ENCODE measurements around the gene MYO1F.
"Not testable (repeated sequence)": the region's sequence is repeated elsewhere in the genome, so short reads cannot be mapped to it uniquely, and the experiment has no call there.

MYO1F gene

DNA sequence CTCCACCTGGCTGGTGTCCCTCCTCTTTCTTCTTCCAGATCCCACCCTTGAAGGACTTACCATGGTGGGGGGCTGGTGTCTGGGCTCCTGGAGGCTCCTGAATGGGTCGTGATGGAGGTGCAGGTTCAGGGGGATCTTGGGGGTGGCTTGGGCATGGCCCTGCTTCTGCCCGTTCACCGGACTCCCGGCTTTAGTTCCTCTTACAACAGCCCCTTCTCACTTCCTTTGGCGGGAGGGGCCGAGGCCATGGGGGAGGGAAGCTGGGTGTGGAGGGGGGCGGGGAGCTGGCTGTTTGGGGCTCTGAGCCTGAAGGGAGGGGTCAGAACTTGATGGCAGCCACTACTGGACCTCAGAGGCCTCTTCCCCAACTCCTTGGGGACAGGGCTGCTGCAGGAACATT, at the start of gene MYO1F:
TSS of gene MYO1F (minus strand) at position 196 of the 400 bp plus-strand sequence. CDS start at position 63, 133 bp downstream.
- DNase-seq: no peak

DNA sequence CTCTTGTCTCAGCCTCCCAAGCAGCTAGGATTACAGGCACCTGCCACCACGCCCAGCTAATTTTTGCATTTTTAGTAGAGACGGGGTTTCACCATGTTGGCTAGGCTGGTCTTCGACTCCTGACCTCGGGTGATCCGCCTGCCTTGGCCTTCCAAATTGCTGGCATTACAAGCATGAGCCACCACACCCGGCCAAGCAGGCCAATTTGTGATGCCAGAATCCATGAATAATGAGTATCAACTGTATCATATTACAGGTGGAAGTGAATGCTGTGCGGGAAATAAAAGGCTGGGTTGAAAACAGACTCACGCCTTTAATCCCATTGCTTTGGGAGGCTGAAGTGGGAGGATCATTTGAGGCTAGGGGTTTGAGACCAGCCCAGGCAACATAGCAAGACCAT, 49.6 kb upstream of the MYO1F start:
- no peak for DNase-seq

DNA sequence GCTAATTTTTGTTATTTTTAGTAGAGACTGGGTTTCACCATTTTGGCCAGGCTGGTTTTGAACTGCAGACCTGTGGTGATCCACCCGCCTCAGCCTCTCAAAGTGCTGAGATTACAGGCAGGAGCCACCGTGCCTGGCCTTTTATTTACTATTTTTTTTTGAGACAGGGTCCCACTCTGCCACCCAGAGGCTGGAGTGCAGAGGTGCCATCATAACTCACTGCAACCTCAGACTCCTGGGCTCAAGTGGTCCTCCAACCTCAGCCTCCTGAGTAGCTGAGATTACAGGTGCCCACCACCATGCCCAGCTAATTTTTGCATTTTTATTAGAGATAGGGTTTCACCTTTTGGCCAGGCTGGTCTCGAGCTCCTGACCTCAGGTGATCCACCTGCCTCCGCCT, 45.6 kb upstream of the MYO1F start:
- not testable (repeated sequence) for DNase-seq

DNA sequence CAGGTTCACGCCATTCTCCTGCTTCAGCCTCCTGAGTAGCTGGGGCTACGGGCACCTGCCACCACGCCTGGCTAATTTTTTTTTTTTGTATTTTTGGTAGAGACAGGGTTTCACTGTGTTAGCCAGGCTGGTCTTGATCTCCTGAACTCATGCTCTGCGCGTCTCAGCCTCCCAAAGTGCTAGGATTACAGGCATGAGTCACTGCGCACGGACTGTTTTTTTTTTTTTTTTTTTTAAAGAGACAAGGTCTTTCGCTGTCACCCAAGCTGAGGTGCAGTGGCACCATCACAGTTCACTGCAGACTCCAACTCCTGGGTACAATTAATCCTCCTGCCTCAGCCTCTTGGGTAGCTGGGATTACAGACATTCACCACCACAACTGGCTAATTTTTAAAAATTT, 41.5 kb upstream of the MYO1F start:
- DNase-seq: no peak

DNA sequence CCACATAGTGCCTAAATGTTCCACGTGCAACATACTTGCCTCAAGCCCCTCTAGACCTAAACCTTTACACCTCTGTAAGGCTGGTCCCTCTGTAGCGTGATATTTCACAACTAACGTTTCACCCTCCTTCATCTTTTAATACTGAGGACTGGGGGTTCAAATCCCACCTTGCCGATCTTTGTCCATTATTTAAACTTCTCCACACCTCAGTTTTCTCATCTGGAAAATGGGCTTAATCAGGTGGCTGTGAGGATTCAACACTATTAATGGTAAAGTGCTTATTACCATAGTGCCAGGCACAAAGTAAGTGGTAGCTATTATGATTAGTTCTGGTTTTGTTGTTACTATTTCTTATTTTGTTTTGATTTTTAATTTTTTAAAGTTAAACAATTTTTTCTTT, 40.7 kb upstream of the MYO1F start:
- no peak for DNase-seq

DNA sequence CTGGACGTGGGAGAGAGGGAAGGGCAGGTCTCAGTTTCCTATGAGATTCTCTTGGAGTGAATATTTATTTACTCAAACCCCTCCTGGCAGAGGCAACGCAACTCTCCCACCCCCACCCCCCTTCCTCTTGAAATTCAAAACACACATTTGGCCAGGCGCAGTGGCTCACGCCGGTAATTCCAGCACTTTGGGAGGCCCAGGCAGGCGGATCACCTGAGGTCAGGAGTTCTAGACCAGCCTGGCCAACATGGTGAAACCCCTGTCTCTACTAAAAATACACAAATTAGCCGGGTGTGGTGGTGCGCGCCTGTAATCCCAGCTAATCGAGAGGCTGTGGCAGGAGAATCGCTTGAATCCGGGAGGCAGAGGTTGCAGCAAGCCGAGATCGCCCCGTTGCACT, 40.1 kb upstream of the MYO1F start:
- DNase-seq: not testable (repeated sequence)

DNA sequence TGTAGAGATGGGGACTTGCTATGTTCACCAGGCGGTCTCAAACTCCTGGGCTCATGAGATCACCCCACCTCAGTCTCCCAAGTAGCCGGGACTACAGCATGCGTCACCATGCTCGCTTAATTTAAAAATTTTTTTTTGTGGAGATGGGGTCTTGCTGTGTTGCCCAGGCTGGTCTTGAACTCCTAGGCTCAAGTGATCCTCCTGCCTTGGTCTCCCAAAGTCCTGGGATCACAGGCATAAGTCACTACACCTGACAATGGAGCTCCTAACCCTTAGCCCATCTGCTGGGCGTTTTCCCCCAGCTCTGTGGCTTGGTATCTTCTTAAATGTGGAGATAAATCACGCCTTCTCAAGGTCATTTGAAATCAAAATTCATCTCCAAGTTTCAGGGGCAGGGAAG, 39.6 kb upstream of the MYO1F start:
- DNase-seq: no peak

DNA sequence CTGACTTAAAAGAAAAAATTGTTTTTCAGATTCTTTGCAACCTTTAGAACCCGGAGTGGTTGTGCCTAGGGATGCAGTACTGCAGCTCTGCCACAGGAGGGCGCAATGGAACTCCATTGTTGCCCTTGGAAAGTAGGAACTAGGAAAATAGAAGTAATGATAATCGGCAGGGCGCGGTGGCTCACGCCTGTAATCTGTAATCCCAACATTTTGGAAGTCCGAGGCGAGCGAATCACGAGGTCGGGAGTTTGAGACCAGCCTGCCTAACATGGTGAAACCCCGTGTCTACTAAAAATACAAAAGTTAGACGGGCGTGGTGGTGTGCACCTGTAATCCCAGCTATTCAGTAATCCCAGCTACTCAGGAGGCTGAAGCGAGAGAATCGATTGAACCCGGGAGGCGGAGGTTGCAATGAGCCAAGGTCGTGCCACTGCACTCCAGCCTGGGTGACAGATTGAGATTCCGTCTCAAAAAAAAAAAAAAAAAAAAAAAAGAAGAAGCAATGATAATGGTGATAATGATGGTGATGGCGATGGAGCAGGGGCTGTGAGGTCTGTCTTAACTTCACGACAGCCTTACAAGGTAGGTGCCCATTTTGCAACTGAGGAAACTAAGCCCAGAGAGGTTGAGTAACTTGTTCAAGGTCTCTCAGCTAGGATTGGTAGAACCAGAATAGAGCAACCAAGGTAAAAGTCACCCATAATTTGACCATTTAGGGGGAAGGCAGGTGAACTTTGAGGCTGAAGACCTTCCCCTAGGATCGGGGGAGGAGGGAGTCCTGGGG, 38.8 kb upstream of the MYO1F start:
- DNase-seq: peak; percentile 47

DNA sequence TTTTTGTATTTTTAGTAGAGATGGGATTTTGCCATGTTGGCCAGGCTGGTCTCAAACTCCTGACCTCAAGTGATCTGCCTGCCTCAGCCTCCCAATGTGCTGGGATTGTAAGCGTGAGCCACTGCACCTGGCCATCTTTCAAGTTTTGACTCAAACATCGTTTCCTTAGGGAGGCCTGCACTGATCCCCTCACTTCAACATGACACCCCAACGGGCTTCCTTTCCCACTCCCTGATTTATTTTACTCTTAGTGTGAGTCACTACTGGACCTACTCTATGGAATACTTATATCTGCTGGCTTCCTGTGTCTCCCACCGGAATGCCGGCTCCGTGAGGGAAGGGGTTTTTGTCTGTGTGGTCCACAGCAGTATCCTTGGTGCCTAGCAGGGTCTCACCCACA, 37.8 kb upstream of the MYO1F start:
- DNase-seq: no peak

DNA sequence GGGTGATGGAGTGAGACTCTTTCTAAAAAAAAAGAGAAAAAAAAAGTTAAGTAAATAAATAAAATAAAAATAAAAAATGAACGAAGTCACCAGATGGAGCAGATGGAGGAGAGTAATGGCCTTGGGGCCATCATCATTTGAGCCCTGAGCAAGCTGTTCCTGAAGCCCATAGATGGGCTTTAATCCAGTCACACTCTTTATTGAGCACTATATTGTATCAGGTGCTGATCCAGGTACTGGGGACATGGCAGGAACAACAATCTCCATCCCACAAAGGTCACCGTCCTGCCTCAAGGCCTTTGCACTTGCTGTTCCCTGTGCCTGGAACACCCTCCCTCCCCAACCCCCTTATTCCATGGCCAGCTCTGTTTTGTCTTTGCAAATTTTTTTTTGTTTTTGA, 37.2 kb upstream of the MYO1F start:
- DNase-seq: no peak

DNA sequence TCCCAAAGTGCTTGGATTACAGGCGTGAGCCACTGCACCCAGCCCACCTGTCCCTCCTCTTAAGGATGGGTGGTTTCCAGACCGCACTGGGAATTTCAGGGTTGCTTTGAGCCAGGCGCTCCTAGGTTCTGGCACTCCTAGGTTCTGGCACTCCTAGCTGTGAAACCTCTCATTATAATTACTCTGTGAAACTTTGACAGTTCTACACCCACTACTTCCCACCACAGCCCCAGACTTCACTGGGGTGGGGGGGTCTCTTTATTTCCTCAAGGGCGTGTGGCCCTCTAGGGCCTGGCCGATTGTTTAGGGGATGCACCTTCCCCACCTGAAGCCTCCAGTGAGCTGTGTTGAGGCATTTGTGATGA, 35.5 kb upstream of the MYO1F start:
- DNase-seq: no peak

DNA sequence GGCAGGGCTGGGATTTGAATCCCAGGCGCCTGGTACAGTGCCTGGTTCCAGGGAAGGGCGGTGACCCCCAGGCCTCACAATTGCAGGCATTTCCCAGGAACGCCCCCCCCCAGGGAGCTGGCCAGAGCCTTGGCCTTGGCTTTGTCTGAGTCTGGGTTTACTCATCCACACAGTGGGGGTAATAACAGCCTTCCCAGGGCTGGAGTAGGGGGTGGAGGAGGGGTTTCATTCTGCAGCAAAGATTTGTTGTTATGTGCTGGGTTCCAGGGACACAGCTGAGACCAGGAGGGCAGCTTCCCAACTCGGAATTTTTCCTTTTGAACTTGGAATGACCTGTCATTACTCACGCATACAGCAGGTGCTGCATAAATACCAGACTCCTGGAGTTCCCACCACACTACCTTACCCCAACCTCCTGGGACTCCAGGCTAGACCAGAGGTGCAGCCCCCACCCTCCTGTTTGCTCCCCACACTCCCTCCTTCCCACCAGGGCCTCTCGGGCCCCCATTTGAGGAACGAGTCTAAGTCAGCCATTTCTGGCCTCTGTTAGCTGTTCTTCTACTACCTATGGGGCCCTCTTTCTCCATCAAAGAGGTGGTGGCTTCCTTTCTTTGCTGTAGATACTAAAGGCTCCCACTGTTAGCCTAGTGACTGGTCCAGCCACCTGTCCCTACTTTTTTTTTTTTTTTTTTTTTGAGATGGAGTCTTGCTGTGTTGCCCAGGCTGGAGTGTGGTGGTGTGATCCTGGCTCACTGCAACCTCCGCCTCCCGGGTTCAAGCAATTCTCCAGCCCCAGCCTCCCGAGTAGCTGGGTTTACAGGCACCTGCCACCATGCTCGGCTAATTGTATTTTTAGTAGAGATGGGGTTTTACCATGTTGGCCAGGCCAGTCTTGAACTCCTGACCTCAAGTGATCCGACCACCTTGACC, 34.9 kb upstream of the MYO1F start:
- no peak for DNase-seq

DNA sequence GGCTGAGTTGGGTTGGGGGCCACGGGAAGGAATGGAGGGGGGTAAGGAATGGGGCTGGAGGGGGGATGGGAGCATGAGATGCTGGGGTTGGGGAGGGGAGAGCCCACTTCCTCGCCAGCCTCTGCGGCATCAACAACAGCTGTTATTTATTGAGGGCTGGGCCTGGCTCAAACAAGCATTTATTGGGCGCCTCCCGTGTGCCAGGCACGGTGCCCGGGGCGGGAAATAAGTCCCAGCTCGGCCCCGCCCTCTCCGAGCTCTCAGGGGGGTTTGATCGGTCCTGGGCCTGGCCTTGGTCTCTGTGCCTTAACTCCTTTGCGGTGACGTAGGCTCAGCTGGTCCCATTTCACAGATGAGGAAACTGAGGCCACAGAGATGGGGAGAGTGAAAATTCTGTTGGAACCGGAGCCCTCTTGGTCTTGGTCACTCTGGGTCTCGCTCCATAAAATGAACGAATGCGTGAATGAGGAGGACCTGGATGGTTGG, 34.2 kb upstream of the MYO1F start:
- no peak for DNase-seq

DNA sequence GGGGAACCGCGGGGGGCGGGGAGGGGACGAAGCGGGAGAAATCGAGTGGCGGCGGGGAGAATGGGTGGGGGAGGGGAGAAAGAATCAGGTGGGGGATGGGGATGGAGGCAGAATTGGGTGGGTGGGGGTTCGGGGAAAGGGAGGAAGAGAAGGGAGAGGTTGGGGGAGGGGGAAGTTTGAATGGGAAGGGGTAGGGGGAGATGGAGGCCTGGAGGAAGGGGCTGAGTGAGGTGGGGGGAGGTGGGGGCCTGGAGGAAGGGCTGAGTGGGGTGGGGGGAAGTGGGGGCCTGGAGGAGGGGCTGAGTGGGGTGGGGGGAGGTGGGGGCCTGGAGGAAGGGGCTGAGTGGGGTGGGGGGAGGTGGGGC, 33.7 kb upstream of the MYO1F start:
- no peak for DNase-seq

DNA sequence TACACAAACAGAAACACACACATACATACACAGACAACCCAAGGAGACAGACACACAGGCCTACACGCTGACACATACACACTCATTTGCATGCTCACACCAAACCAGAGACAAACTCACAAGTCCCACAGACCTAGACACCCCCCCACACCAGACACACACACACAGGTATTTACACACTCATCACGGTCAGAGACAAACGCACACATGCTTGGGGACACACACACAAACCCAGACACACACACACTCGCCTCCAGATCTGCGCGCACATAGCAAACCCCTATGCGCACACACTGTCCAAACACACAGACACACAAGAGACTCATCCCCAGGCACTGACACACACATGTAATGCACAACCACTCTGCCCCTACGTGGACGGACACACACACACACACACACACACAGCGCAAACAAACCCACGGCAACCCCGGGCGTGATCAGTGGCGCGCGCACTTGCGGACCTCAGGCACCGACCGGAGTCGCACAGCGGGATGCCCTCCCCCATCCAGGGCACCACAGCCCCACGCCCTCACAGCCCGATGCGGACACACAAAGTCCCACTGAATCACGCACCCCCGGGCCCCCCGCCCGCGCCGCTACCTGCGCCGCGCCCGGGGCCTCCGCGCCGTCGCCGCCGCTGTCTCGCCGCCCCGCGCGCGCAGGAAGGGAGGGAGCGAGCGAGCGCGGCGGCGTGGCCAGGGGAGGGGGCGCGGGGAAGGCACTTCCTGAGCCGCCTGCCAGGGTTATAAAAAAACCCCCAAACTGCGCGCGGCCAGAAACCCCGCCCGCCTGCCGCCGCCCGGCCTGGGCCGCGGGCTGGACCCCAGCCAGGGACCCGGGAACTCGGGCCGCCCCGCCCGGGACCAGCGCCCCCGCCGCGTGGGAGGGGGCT, 33.0 kb upstream of the MYO1F start, which contains the start of gene ADAMTS10:
TSS of gene ADAMTS10 (minus strand) at position 675 of the 895 bp plus-strand sequence. CDS start 5,005 bp downstream, outside the sequence.
- no peak for DNase-seq

DNA sequence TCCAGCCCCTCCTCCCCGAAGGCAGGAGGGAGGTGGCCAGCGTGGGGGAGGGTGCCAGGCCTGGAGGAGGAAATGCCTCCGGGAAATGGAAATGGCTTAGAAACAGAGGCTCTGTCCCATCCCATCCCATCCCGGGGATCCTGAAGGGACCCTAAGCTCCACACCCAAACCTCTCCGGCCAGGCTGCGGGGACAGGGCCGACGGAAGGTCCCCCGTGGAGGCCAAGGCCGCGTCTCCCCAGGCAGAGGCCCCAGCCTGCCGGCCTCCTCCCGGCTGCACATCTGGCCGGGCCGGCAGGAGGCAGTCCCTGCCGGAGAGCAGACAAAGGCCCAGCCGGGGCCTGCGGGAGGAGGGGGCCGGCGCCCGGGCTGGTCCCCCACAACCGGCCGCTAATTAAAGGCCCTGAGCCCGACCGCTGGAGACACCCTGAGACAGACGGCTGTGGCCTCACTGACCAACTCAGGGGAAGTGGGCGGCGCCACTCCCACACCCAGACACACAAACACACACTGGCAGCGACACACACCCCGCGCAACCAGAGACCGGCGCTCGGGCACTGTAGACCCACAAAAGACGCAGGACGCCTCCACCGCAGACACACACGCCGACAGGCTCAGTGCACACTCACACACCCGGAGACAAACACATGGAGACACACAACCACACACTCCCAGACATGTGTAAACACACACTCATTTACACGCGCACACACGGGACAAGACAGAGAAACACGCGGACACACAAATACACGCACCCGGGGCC, 32.2 kb upstream of the MYO1F start:
- no peak for DNase-seq

DNA sequence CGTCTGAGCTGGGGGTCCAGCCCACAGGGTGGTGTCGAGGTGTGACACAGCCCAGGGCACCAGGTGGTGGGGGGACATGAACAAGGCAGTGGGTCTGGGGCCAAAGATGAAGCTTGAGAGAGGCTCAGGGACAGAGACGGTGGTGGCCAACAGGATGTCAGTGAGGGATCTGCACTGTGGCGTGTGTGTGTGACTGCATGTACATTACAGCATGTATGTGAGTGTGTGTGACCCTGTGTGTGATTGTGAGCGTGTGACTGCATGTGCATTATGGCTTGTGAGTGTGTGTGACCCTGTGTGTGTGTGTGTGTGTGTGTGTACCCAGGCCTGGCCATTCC, 31.7 kb upstream of the MYO1F start:
- DNase-seq: no peak

DNA sequence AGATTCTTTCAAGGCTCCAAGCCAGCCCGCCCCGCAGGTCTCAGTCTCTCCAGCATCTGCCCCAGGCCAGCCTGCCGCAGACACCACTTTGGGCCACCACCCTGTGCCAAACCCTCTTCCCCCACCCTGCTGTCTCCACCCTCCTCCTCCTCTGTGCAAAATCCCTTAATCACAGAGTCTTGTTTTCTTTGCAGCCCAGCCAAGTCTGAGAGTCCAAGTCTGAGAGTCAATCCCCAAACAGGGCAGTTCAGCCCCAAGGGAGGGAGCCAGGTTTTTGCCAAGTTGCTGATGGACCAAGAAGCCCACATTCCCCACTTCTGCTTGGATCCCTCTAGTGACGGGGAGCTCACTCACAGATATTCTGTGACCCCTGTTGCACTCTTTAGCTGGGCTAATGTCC, 30.1 kb upstream of the MYO1F start:
- no peak for DNase-seq

DNA sequence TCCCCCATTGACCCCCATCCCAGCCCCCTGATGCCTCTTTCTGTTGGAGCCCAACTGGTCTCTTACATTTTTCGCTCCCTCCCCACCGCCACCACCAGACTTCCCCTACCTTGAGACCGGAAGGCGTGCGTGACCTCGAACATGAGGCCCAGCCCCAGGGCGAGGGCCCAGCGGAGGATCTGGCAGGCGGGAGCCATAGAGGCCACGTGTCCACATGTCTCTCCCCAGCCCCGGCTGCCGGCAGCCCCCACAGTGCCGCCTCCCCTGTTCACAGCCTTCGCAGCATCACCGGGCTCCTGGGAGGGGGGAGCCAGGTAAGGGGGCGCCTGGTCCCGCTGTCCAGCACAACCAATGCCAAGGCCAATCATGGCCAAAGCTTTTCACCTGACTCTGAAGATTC, 28.3 kb upstream of the MYO1F start:
- DNase-seq: no peak

DNA sequence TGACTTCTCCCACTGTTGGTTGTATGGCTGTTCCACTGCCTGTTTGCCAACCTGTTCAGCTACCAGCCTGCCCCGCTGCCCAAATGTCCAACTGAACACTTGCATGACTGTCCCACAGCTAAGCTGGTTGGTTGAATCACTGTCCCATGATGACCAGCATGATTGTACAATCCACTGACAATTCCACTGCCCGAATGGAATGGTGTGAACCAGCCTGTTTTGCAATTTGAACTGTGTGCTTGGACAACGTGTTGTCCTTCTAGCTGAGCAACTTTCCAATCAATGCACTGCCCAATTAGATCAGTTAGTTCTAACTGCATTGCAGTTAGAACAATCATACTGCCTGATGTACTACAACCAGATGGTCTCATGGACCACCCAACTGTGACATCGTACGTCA, 24.6 kb upstream of the MYO1F start:
- DNase-seq: no peak

DNA sequence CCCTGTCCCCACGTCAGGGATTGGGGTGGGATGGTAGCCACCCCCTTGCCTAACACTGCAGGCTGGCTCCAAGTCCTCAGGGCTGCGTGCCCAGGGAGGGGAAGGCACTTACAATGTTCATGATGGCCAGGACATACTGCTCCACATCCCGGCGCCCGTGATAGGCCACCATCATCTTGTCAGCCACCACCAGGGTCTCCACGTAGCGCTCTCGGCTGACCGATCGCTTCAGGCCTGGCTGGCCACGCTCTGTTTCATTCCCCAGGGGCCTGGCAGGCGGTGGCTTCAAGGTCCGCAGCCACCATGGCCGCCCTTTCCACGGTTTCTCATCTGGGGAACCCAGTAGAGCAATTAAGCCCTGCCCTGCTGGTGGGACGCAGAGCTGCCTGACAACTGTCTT, 23.6 kb upstream of the MYO1F start:
- no peak for DNase-seq

DNA sequence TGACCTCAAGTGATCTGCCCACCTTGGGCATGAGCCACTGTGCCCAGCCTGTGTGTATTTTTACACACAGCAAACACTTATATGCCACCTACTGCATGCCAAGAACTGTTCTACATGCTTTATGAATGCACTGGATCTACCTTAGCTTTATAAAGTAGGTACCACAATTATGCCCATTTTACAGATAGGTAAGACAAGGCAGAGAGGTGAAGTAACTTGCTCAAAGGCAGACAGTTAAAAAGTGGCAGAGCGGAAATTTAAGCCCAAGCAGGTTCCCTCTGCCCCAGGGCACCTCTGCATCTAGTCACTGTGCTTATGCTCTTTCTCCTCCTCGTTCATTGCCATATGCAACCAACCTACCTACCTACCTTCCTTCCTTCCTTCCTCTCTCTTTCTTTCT, 22.8 kb upstream of the MYO1F start:
- no peak for DNase-seq

All from NCI-H82 (cell line).